Kidney epithelial cell (primary cell): ENCODE results near the gene PRMT2. TPM values are rescaled to one million over a fixed set of nuclear protein-coding genes. Genes with fewer than 3 reads are reported as not detected.

Experiments
- DNase-seq: peaks from one replicate; pipeline ENCODE4 v3.0.0-alpha.2; 2010; ENCODE audit warnings: low read depth
- H3K27me3 ChIP-seq: 2 replicates; pipeline ENCODE4 v1.6.0; 2011; ENCODE audit warnings: low read length; ENCODE audit not compliant: control insufficient read depth, insufficient read depth
- H3K36me3 ChIP-seq: 2 replicates; pipeline ENCODE4 v1.5.1; 2011; ENCODE audit warnings: low read length; ENCODE audit not compliant: control insufficient read depth, insufficient read depth
- H3K4me3 ChIP-seq: 2 replicates; pipeline ENCODE4 v1.5.1; 2011; ENCODE audit warnings: low read depth, mild to moderate bottlenecking, control low read depth, low read length
- total RNA-seq: library from RNA; depleted of rRNA; stranded (reverse); fragments of >200 nt; gene quantifications from 2 replicates; pipeline ENCODE4 v1.2.3, GENCODE V29; 2015
- TF ChIP-seq, protein P1 (sequence below): IDR thresholded peaks from 2 replicates; pipeline ENCODE4 v1.5.1; 2011; ENCODE audit warnings: mild to moderate bottlenecking, moderate library complexity, low read length, control low read depth, inconsistent platforms; ENCODE audit not compliant: insufficient read depth, poor library complexity, severe bottlenecking

Gene PRMT2
- total RNA-seq, 1 donor from 2014 or later = 66.7 TPM

DNA sequence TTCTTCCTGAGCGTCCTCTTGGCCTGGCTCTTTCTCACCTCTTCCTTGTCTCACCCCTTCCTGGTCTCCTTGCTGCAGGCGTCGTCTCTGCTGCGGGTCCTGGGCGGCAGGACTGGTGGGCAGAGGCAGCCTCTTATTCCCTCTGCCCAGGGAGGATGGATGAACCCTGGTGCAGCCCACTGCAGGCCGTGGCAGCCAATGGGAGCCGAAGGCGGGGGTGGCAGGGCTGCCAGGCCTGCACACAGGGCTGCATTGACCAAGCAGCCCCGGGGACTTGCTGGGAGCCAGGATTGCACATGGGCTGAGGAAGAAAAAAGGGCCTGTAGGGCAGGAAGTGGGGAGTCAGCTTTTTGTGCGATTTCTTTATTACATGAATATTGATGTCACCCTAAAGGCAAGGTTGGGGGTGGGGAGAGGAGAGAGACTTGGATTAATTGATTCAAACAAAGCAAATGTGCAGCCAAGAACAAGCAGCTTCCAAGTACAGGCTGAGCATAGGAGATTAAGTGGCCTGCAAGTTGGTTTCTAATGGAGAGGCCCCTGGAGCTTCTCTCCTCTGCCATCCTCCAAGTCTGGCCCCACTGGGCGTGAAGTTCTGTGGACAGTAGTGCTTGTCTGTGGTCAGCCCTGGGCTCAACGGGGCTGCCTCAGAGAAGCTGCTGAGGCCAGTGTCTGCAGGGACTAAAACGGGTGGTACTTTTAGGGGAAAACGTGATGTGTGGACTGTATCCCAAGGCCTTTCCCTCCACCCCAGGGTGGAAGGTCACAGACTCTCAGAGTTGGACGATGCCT, 30.3 kb upstream of the PRMT2 start, which contains the start of gene S100B:
TSS of gene S100B (minus strand) at position 108 of the 792 bp plus-strand sequence. CDS start 2,667 bp downstream, outside the sequence.
- Histone ChIP-seq H3K27me3 (peaks cover 7% of the 10 kb centered on the region), H3K4me3 (no peak within 1 kb of the TSS), H3K36me3 (no peaks in the 10 kb centered on the region)
- TF ChIP-seq, protein P1, sequence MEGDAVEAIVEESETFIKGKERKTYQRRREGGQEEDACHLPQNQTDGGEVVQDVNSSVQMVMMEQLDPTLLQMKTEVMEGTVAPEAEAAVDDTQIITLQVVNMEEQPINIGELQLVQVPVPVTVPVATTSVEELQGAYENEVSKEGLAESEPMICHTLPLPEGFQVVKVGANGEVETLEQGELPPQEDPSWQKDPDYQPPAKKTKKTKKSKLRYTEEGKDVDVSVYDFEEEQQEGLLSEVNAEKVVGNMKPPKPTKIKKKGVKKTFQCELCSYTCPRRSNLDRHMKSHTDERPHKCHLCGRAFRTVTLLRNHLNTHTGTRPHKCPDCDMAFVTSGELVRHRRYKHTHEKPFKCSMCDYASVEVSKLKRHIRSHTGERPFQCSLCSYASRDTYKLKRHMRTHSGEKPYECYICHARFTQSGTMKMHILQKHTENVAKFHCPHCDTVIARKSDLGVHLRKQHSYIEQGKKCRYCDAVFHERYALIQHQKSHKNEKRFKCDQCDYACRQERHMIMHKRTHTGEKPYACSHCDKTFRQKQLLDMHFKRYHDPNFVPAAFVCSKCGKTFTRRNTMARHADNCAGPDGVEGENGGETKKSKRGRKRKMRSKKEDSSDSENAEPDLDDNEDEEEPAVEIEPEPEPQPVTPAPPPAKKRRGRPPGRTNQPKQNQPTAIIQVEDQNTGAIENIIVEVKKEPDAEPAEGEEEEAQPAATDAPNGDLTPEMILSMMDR = no peak
- no peak for DNase-seq

DNA sequence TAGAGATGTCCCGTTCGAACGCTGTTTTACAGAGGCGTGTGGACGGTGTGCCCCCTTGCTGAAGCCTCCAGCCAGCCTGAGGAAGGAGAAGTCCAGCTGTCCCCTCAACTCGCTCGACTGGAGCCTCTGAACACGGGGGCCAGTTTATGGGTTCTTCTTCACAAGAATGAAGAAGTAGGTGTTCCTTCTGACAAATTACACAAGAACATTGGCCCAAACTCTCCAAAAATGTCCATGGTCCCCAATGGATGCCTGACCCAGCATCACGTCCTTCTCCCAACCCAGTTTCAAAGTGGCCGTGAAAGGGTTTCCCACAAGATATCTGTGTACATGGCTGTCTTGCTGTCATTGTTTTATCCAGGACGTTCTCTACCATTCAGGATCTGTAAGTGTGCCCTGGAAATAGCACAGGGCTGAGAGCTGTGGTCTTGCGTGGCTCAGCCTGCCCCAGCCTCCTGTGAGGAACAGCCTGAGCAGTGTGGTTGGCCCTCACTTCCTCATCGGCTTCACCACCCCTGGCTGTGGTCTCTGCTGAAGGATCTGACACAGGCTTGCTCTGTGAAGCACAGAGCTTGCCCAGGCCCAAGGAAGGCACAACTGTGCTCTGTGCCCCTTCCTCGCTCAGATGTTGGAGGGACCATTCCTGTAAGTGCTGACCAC, 29.6 kb upstream of the PRMT2 start:
- TF ChIP-seq, protein P1 = no peak

DNA sequence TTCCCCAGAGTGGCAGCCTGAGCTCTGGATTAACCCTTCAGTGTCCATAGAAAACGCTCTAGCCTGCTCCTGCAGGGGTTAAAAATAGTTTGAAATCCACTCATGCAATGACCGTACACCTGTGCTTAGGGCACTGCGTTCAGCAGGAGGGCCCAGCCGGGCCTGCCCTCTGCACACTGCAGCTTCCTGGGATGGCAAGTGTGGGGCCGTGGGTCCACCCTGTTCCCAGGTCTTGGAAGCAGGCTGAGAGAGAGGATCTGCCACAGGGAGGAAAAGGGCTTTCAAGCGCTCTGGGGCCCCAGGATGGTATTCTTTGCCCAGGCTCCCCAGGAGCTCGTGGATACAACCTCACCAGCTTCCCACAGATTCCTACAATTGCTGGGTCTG, 29.1 kb upstream of the PRMT2 start:
- Histone ChIP-seq H3K36me3 (no peaks in the 10 kb centered on the region), H3K27me3 (peaks cover 9% of the 10 kb centered on the region), H3K4me3 (no peak overlapping the region)
- no peak for DNase-seq
- TF ChIP-seq, protein P1 = no peak

More for the DNA sequence above, 29.6 kb upstream of the PRMT2 start:
- Histone ChIP-seq H3K27me3 (peaks cover 9% of the 10 kb centered on the region), H3K4me3 (no peak overlapping the region), H3K36me3 (no peaks in the 10 kb centered on the region)
- DNase-seq = no peak

DNA sequence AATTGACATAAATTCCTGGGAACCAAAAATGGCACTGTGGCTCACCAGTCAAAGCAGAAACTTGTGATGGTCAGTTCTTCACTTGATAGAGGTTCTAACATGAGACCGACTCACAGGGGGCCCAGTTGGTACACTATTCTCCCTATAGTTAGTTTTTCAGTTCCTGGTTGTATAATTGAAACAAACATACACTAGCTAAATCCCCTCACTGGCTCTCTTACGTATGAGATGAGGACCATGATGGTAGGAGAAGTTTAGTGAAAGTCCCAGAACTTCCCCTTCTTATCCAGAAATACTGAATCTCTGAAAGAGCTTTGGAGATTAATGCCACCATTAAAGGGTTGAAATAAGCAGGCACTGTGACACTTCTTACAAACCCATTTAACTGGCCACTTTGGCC, 27.8 kb upstream of the PRMT2 start:
- Histone ChIP-seq H3K27me3 (peaks cover 9% of the 10 kb centered on the region), H3K36me3 (no peaks in the 10 kb centered on the region), H3K4me3 (no peak overlapping the region)
- DNase-seq = no peak
- TF ChIP-seq, protein P1 = no peak

DNA sequence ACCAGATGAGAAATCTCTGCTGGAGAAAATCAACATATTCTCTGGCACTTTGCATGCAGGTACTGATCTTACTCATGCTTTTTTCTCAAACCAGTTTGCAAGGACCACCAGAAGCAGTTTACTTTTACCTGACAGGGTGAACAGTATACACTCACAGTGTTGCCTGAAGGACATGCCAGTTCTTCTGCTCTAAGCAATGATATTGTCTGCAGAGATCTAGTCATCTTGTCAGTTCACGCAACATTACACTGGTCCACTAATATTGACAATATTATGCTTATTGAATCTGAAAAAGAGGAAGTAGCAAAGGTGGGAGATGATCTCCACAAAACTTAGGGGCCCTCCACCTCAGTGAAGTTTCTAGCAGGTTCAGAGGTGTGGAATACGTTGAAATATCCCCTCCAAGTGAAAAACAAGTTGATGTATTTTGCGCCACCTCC, 26.8 kb upstream of the PRMT2 start:
- DNase-seq = no peak
- H3K36me3 ChIP-seq = no peaks in the 10 kb centered on the region
- peaks cover 9% of the 10 kb centered on the region for H3K27me3 ChIP-seq
- H3K4me3 ChIP-seq = no peak overlapping the region
- TF ChIP-seq, protein P1 = no peak
